IPS-11a (cell line): ENCODE measurements around the gene SHANK1.

Experiments used
- H3K4me3 ChIP-seq: one replicate; pipeline ENCODE4 v1.5.1; 2013; ENCODE audit warnings: low read depth, low read length, control low read depth

SHANK1 gene

GRCh38 chr19:50662651-50663481, 56.7 kb downstream of the SHANK1 start:
- no peak overlapping the region for H3K4me3 ChIP-seq

- no peak overlapping the region for H3K4me3 ChIP-seq
Measured at GRCh38 chr19:50661766-50662650, 57.6 kb downstream of the SHANK1 start.

GRCh38 chr19:50661023-50661422, 58.6 kb downstream of the SHANK1 start:
- no peak overlapping the region for H3K4me3 ChIP-seq

- H3K4me3 ChIP-seq: peak overlapping the region; percentile 17
Measured at GRCh38 chr19:50660088-50660366, 59.6 kb downstream of the SHANK1 start.

- H3K4me3 ChIP-seq: peak overlapping the region; percentile 61
Measured at GRCh38 chr19:50659318-50660087, 60.1 kb downstream of the SHANK1 start.

GRCh38 chr19:50658441-50659317, 60.9 kb downstream of the SHANK1 start:
- peak overlapping the region; percentile 82 for H3K4me3 ChIP-seq

GRCh38 chr19:50657712-50658440, 61.7 kb downstream of the SHANK1 start:
- peak overlapping the region; percentile 82 for H3K4me3 ChIP-seq

- peak overlapping the region; percentile 56 for H3K4me3 ChIP-seq
Measured at GRCh38 chr19:50657222-50657669, 62.4 kb downstream of the SHANK1 start.

GRCh38 chr19:50654882-50655281, 64.7 kb downstream of the SHANK1 start:
- H3K4me3 ChIP-seq: no peak overlapping the region

GRCh38 chr19:50652722-50653121, 66.9 kb downstream of the SHANK1 start:
- no peak overlapping the region for H3K4me3 ChIP-seq

GRCh38 chr19:50651174-50651573, 68.4 kb downstream of the SHANK1 start:
- no peak overlapping the region for H3K4me3 ChIP-seq

GRCh38 chr19:50649433-50650391, 69.9 kb downstream of the SHANK1 start, which contains the start of gene C19orf81:
TSS of gene C19orf81 (plus strand) at chr19:50649445. CDS start at chr19:50649445, 0 bp downstream.
- H3K4me3 ChIP-seq: no peak within 1 kb of the TSS

GRCh38 chr19:50648659-50649058, 70.9 kb downstream of the SHANK1 start:
- no peak overlapping the region for H3K4me3 ChIP-seq

GRCh38 chr19:50647879-50648615, 71.6 kb downstream of the SHANK1 start:
- no peak overlapping the region for H3K4me3 ChIP-seq

GRCh38 chr19:50646074-50646807, 73.4 kb downstream of the SHANK1 start:
- H3K4me3 ChIP-seq: no peak overlapping the region

- H3K4me3 ChIP-seq: no peak overlapping the region
Measured at GRCh38 chr19:50645107-50645506, 74.5 kb downstream of the SHANK1 start.

GRCh38 chr19:50644315-50644915, 75.2 kb downstream of the SHANK1 start:
- H3K4me3 ChIP-seq: no peak overlapping the region
